ENCODE measurements around the gene AUTS2.
"Not testable (repeated sequence)": the region's sequence is repeated elsewhere in the genome, so short reads cannot be mapped to it uniquely, and the experiment has no call there.

AUTS2 gene

GRCh38 chr7:70354409-70355169, 756.3 kb downstream of the AUTS2 start:
- FAIRE-seq (peak; percentile 92), DNase-seq (ENCODE audit: insufficient read length, low spot score) (no peak)
- TF ChIP-seq PAX5 (IDR thresholded peaks at IDR 0.05; ENCODE audit: insufficient read depth, low read length, severe bottlenecking) (no peak), POLR2A (IDR thresholded peaks at IDR 0.05; ENCODE audit: low read depth, low read length) (no peak), POLR2AphosphoS5 (IDR thresholded peaks at IDR 0.05; ENCODE audit: low read depth, low read length) (no peak), SPI1 (IDR thresholded peaks at IDR 0.05; ENCODE audit: low read depth, low read length) (no peak), TAF1 (IDR thresholded peaks at IDR 0.05; ENCODE audit: low read depth, low read length) (no peak), POU2F2 (IDR thresholded peaks at IDR 0.05; ENCODE audit: low read depth, low read length) (no peak)

DNA sequence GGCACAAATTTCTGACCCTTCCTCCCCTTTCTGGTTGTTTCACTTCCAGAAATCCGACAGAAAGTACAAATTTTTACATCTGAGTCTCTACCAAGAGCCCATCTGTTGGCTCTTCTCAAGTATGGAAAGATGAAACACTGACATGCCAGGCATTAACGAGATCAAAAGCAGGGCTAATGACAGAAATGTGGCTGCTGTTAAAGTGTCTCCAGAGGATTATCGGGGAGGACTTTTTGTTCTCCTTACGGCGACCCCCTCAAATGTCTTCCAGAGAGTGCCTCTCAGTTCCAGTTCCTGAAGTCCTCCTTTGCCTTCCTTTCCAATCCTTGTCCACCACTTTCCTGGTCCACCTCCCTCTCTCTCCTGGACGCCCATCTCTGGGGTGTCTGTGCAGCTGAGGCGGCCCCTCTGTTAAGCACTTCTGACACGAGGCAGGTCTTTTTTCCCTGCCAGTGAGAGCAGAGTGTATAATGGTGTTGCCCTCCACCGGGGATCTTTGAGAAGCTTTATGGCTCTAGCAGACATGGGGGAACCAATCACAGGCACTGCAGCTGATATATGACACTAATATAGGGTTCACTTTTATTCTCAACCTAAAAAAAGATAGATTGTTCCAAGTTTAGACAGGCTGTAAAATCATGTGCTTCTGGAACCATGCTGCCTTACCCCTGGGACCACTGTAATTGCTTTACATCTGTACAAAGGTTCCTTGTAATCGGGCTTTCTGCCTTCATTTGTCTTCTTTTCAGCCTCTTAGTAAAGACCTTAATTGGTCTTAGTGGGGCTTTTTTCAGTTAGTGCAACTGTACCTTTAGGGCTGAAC, 757.1 kb downstream of the AUTS2 start:
- TF ChIP-seq POLR2A (IDR thresholded peaks at IDR 0.05; ENCODE audit: low read depth, low read length) (no peak), POU2F2 (IDR thresholded peaks at IDR 0.05; ENCODE audit: low read depth, low read length) (no peak), SPI1 (IDR thresholded peaks at IDR 0.05; ENCODE audit: low read depth, low read length) (no peak), PAX5 (IDR thresholded peaks at IDR 0.05; ENCODE audit: insufficient read depth, low read length, severe bottlenecking) (no peak), POLR2AphosphoS5 (IDR thresholded peaks at IDR 0.05; ENCODE audit: low read depth, low read length) (no peak), TAF1 (IDR thresholded peaks at IDR 0.05; ENCODE audit: low read depth, low read length) (no peak)
- FAIRE-seq (no peak), DNase-seq (ENCODE audit: insufficient read length, low spot score) (no peak)

GRCh38 chr7:70356085-70356786, 758.0 kb downstream of the AUTS2 start:
- TF ChIP-seq POLR2AphosphoS5 (IDR thresholded peaks at IDR 0.05; ENCODE audit: low read depth, low read length) (no peak), TAF1 (IDR thresholded peaks at IDR 0.05; ENCODE audit: low read depth, low read length) (no peak), POLR2A (IDR thresholded peaks at IDR 0.05; ENCODE audit: low read depth, low read length) (no peak), SPI1 (IDR thresholded peaks at IDR 0.05; ENCODE audit: low read depth, low read length) (no peak), PAX5 (IDR thresholded peaks at IDR 0.05; ENCODE audit: insufficient read depth, low read length, severe bottlenecking) (no peak), POU2F2 (IDR thresholded peaks at IDR 0.05; ENCODE audit: low read depth, low read length) (no peak)
- FAIRE-seq (no peak), DNase-seq (ENCODE audit: insufficient read length, low spot score) (no peak)

DNA sequence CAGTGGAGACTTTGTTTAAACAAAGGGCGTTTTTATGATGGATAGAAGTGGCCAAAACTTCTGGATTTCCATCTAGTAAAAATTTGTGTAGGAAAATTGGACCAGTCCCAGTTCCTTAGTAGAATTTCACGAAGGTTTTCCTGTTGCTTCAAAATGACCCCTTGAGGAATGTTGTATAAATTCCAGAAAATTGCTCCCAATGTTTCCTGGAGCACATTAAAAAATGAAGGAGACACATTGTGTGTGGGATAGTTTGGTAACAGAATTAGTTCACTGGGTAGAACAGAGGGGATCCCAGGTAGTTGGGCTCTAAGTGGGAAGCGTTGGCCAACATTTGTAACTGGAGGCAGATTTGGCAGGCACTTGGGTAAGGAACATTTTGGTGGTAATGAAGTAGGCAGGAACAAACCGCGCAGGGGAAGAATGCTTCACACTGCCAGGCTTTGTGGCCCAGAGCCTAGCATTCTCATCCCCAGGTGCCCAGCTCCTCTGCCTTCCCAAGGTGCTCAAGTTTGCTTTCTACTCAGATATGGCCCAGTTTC, 758.6 kb downstream of the AUTS2 start:
- DNase-seq (ENCODE audit: insufficient read length, low spot score) (no peak), FAIRE-seq (no peak)
- no peak for TF ChIP-seq POLR2AphosphoS5 (IDR thresholded peaks at IDR 0.05; ENCODE audit: low read depth, low read length)
- no peak for TF ChIP-seq POU2F2 (IDR thresholded peaks at IDR 0.05; ENCODE audit: low read depth, low read length)
- TF ChIP-seq TAF1 (IDR thresholded peaks at IDR 0.05; ENCODE audit: low read depth, low read length) = no peak
- no peak for TF ChIP-seq PAX5 (IDR thresholded peaks at IDR 0.05; ENCODE audit: insufficient read depth, low read length, severe bottlenecking)
- TF ChIP-seq SPI1 (IDR thresholded peaks at IDR 0.05; ENCODE audit: low read depth, low read length) = no peak
- no peak for TF ChIP-seq POLR2A (IDR thresholded peaks at IDR 0.05; ENCODE audit: low read depth, low read length)

GRCh38 chr7:70360557-70360956, 762.3 kb downstream of the AUTS2 start:
- DNase-seq (ENCODE audit: insufficient read length, low spot score) (no peak), FAIRE-seq (no peak)
- no peak for TF ChIP-seq PAX5 (IDR thresholded peaks at IDR 0.05; ENCODE audit: insufficient read depth, low read length, severe bottlenecking)
- TF ChIP-seq POU2F2 (IDR thresholded peaks at IDR 0.05; ENCODE audit: low read depth, low read length) = no peak
- no peak for TF ChIP-seq POLR2AphosphoS5 (IDR thresholded peaks at IDR 0.05; ENCODE audit: low read depth, low read length)
- no peak for TF ChIP-seq TAF1 (IDR thresholded peaks at IDR 0.05; ENCODE audit: low read depth, low read length)

DNA sequence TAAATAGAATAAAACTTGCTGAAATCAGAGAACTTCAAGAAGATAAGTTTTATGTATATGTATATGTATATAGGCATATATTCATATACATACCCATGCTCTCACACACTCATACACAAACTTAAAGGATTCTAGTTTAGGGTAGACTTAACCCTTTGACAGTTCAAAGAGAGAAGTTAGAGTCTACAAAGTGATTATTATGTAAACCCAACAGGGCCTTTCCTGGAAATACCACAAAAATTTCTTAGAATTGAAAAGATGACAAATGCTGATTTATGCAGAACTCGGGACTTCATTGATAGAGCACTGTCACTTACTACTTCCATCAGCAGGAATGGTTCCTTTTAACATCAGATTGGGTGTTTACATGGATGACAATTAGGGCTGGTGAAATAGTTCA, 763.5 kb downstream of the AUTS2 start:
- FAIRE-seq (no peak), DNase-seq (ENCODE audit: insufficient read length, low spot score) (no peak)
- TF ChIP-seq SPI1 (IDR thresholded peaks at IDR 0.05; ENCODE audit: low read depth, low read length) (no peak), TAF1 (IDR thresholded peaks at IDR 0.05; ENCODE audit: low read depth, low read length) (no peak), POLR2AphosphoS5 (IDR thresholded peaks at IDR 0.05; ENCODE audit: low read depth, low read length) (no peak), POLR2A (IDR thresholded peaks at IDR 0.05; ENCODE audit: low read depth, low read length) (no peak), POU2F2 (IDR thresholded peaks at IDR 0.05; ENCODE audit: low read depth, low read length) (no peak), PAX5 (IDR thresholded peaks at IDR 0.05; ENCODE audit: insufficient read depth, low read length, severe bottlenecking) (no peak)

DNA sequence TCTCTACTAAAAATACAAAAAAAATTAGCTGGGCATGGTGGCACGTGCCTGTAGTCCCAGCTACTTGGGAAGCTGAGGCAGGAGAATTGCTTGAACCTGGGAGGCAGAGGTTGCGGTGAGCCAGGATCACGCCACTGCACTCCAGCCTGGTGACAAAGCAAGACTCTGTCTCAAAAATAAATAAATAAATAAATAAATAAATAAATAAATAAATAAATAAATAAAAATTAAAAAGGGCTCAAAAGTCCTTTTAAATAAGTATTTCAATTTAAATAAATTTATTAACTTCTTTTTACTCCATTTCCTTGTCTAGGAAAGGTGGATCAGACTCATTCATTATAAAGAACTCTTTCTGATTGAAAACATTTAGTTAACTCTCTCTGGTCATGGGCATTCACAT, 766.1 kb downstream of the AUTS2 start:
- not testable (repeated sequence) for FAIRE-seq; DNase-seq (ENCODE audit: insufficient read length, low spot score)

DNA sequence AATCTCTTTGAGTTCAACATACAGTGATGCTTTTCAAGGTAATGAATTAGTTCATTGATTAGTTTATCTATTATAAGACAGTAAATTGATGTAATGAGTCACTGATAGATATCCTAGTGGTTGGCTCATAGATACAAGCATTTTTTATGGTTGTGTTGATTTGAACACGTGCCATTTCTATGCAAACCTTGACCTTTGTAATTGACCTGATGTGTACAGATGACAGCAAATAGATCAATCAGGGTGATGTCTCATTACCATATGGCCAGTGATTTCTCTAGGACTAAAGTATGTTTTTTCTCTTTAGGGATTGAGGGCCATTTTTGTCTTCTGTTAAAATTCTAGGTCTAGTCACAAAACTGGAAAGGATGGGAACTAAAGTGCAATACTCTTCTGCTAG, 773.4 kb downstream of the AUTS2 start:
- DNase-seq (ENCODE audit: insufficient read length, low spot score) = no peak
- no peak for TF ChIP-seq SPI1 (IDR thresholded peaks at IDR 0.05; ENCODE audit: low read depth, low read length)
- no peak for TF ChIP-seq PAX5 (IDR thresholded peaks at IDR 0.05; ENCODE audit: insufficient read depth, low read length, severe bottlenecking)
- TF ChIP-seq POLR2A (IDR thresholded peaks at IDR 0.05; ENCODE audit: low read depth, low read length) = no peak
- TF ChIP-seq TAF1 (IDR thresholded peaks at IDR 0.05; ENCODE audit: low read depth, low read length) = no peak
- no peak for TF ChIP-seq POU2F2 (IDR thresholded peaks at IDR 0.05; ENCODE audit: low read depth, low read length)
- TF ChIP-seq POLR2AphosphoS5 (IDR thresholded peaks at IDR 0.05; ENCODE audit: low read depth, low read length) = no peak
- no peak for FAIRE-seq

Data from GM12891 (cell line).